Neural progenitor cell (in vitro differentiated cells): ENCODE measurements around the gene CEP135. TPM values are rescaled to one million over a fixed set of nuclear protein-coding genes. Genes with fewer than 3 reads are reported as not detected.

Source experiments
- DNase-seq: peaks from one replicate; pipeline ENCODE4 v3.0.0-alpha.2; 2016; ENCODE audit warnings: low spot score
- H2AFZ ChIP-seq: fragments of 200-600 bp; sonication (generic); replicated peaks from 2 replicates; pipeline ENCODE4 v1.6.1; 2016; ENCODE audit warnings: antibody characterized with exemption
- H3F3A ChIP-seq: fragments of 200-600 bp; sonication (generic); 2 replicates; pipeline ENCODE4 v1.6.1; 2016; ENCODE audit warnings: antibody characterized with exemption, low read depth
- H3K27ac ChIP-seq: fragments of 200-600 bp; sonication (generic); 2 replicates; pipeline ENCODE4 v1.5.1; 2016; ENCODE audit warnings: mild to moderate bottlenecking
- H3K27me3 ChIP-seq: fragments of 200-600 bp; sonication (generic); 2 replicates; pipeline ENCODE4 v1.6.1; 2016; ENCODE audit warnings: mild to moderate bottlenecking, moderate library complexity
- H3K36me3 ChIP-seq: fragments of 200-600 bp; sonication (generic); 2 replicates; pipeline ENCODE4 v1.5.1; 2016
- H3K4me1 ChIP-seq: fragments of 200-600 bp; sonication (generic); 2 replicates; pipeline ENCODE4 v1.6.1; 2016; ENCODE audit warnings: mixed run types
- H3K4me2 ChIP-seq: fragments of 200-600 bp; sonication (generic); 2 replicates; pipeline ENCODE4 v1.6.1; 2016
- H3K4me3 ChIP-seq: fragments of 200-600 bp; sonication (generic); 2 replicates; pipeline ENCODE4 v1.5.1; 2016
- H3K79me2 ChIP-seq: fragments of 200-600 bp; sonication (generic); 2 replicates; pipeline ENCODE4 v1.6.1; 2016; ENCODE audit warnings: low read depth
- H3K9ac ChIP-seq: fragments of 200-600 bp; sonication (generic); 2 replicates; pipeline ENCODE4 v1.6.1; 2016
- H3K9me3 ChIP-seq: fragments of 200-600 bp; sonication (generic); 2 replicates; pipeline ENCODE4 v1.5.1; 2016; ENCODE audit warnings: low read depth
- H4K20me1 ChIP-seq: fragments of 200-600 bp; sonication (generic); 2 replicates; pipeline ENCODE4 v1.6.1; 2016; ENCODE audit warnings: low read depth
- H3K27ac Mint-ChIP-seq: 3 replicates; pipeline ENCODE4 v1.8.0; 2021; ENCODE audit warnings: mixed read lengths
- H3K27me3 Mint-ChIP-seq: 2 replicates; pipeline ENCODE4 v1.8.0; 2022; ENCODE audit warnings: low read depth, mild to moderate bottlenecking, inconsistent platforms, moderate library complexity, mixed read lengths; ENCODE audit not compliant: insufficient read depth
- H3K36me3 Mint-ChIP-seq: 3 replicates; pipeline ENCODE4 v1.8.0; 2021; ENCODE audit warnings: mixed read lengths
- H3K4me1 Mint-ChIP-seq: 3 replicates; pipeline ENCODE4 v1.8.0; 2021; ENCODE audit warnings: mixed read lengths
- H3K4me3 Mint-ChIP-seq: 3 replicates; pipeline ENCODE4 v1.8.0; 2021; ENCODE audit warnings: mild to moderate bottlenecking, moderate library complexity, mixed read lengths
- H3K9me3 Mint-ChIP-seq: 3 replicates; pipeline ENCODE4 v1.8.0; 2020; ENCODE audit warnings: mixed read lengths
- CTCF ChIP-seq: fragments of 200-600 bp; sonication (generic); IDR thresholded peaks from 2 replicates; pipeline ENCODE4 v1.5.1; 2017; ENCODE audit warnings: antibody characterized with exemption, mild to moderate bottlenecking
- EZH2 ChIP-seq: fragments of 200-600 bp; sonication (generic); IDR thresholded peaks from 2 replicates; pipeline ENCODE4 v1.6.1; 2017; ENCODE audit warnings: antibody characterized with exemption, mild to moderate bottlenecking, moderate library complexity
- EZH2phosphoT487 ChIP-seq: fragments of 200-600 bp; sonication (generic); IDR thresholded peaks from 2 replicates; pipeline ENCODE4 v1.6.1; 2017; ENCODE audit warnings: antibody characterized with exemption
- total RNA-seq: library from RNA; depleted of rRNA; stranded (reverse); fragments of >200 nt; gene quantifications from 2 replicates; pipeline ENCODE4 v1.2.3, GENCODE V29; 2015; ENCODE audit warnings: low replicate concordance

The CEP135 gene
- 25.8 and 40.4 TPM in 2 replicates for total RNA-seq

- Mint-ChIP-seq H3K36me3 (peaks cover 6% of the 10 kb centered on the region), H3K4me3 (peak within 1 kb of the TSS; percentile 96), H3K27ac (peak within 1 kb of the TSS; percentile 91), H3K4me1 (peaks cover 17% of the 10 kb centered on the region), H3K9me3 (no peaks in the 10 kb centered on the region), H3K27me3 (no peaks in the 10 kb centered on the region)
- Histone ChIP-seq H4K20me1 (no peaks in the 10 kb centered on the region), H2AFZ (peak within 1 kb of the TSS; percentile 89), H3K4me1 (peaks cover 17% of the 10 kb centered on the region), H3K9me3 (no peaks in the 10 kb centered on the region), H3K36me3 (peaks cover 9% of the 10 kb centered on the region), H3K79me2 (peaks cover 34% of the 10 kb centered on the region), H3K9ac (peak within 1 kb of the TSS; percentile 9), H3K27me3 (no peaks in the 10 kb centered on the region), H3K4me2 (peak within 1 kb of the TSS; percentile 95), H3K27ac (peak within 1 kb of the TSS; percentile 80), H3F3A (peaks cover 32% of the 10 kb centered on the region), H3K4me3 (peak within 1 kb of the TSS; percentile 65)
- DNase-seq, result peak; percentile 99
- TF ChIP-seq CTCF (peak; percentile 89), EZH2phosphoT487 (no peak)
Measured at GRCh38 chr4:55948726-55949481, at the start of gene CEP135. CEP135 (plus strand) TSS chr4:55948945; CDS start chr4:55952131, 3,186 bp downstream.

- Mint-ChIP-seq H3K27ac (no peak overlapping the region), H3K4me1 (no peaks in the 10 kb centered on the region), H3K36me3 (peaks cover 13% of the 10 kb centered on the region), H3K4me3 (no peak overlapping the region), H3K27me3 (no peaks in the 10 kb centered on the region), H3K9me3 (no peaks in the 10 kb centered on the region)
- no peak for DNase-seq
- Histone ChIP-seq H2AFZ (no peak overlapping the region), H3K36me3 (peaks cover 3% of the 10 kb centered on the region), H3K4me2 (no peak overlapping the region), H3K4me1 (no peaks in the 10 kb centered on the region), H3K79me2 (no peaks in the 10 kb centered on the region), H3K4me3 (no peak overlapping the region), H4K20me1 (no peaks in the 10 kb centered on the region), H3K9ac (no peak overlapping the region), H3K27me3 (no peaks in the 10 kb centered on the region), H3K9me3 (no peaks in the 10 kb centered on the region), H3F3A (no peaks in the 10 kb centered on the region), H3K27ac (no peak overlapping the region)
- TF ChIP-seq EZH2phosphoT487 (no peak), CTCF (no peak), EZH2 (no peak)
Measured at GRCh38 chr4:55902677-55903076, 46.1 kb upstream of the CEP135 start.

GRCh38 chr4:55903577-55903976, 45.2 kb upstream of the CEP135 start:
- no peaks in the 10 kb centered on the region for H3K9me3 ChIP-seq
- Mint-ChIP-seq H3K4me1 (no peaks in the 10 kb centered on the region), H3K27me3 (no peaks in the 10 kb centered on the region), H3K27ac (no peak overlapping the region), H3K36me3 (peaks cover 13% of the 10 kb centered on the region), H3K4me3 (no peak overlapping the region), H3K9me3 (no peaks in the 10 kb centered on the region)
- TF ChIP-seq EZH2phosphoT487, result no peak
- no peak for TF ChIP-seq EZH2
- no peak for TF ChIP-seq CTCF
- H3K27ac ChIP-seq, result no peak overlapping the region
- H3K4me2 ChIP-seq, result no peak overlapping the region
- no peaks in the 10 kb centered on the region for H3K79me2 ChIP-seq
- H3K36me3 ChIP-seq, result peaks cover 2% of the 10 kb centered on the region
- H3K27me3 ChIP-seq, result no peaks in the 10 kb centered on the region
- no peak for DNase-seq
- H2AFZ ChIP-seq, result no peak overlapping the region
- H3K4me3 ChIP-seq, result no peak overlapping the region
- no peak overlapping the region for H3K9ac ChIP-seq
- no peaks in the 10 kb centered on the region for H4K20me1 ChIP-seq
- H3K4me1 ChIP-seq, result no peaks in the 10 kb centered on the region
- no peaks in the 10 kb centered on the region for H3F3A ChIP-seq
